ENCODE data around the gene GRM1.

The GRM1 gene

GRCh38 chr6:146337376-146337775 lies 308.5 kb downstream of the GRM1 start:
- no peak for DNase-seq

- DNase-seq: no peak
Measured at GRCh38 chr6:146339716-146340115, 310.9 kb downstream of the GRM1 start.

- DNase-seq: no peak
Measured at GRCh38 chr6:146341493-146342230, 312.8 kb downstream of the GRM1 start.

GRCh38 chr6:146345598-146345997 lies 316.7 kb downstream of the GRM1 start:
- no peak for DNase-seq

GRCh38 chr6:146347090-146347489 lies 318.2 kb downstream of the GRM1 start:
- no peak for DNase-seq

GRCh38 chr6:146347690-146348089 lies 318.8 kb downstream of the GRM1 start:
- no peak for DNase-seq

- DNase-seq: no peak
Measured at GRCh38 chr6:146351018-146351417, 322.2 kb downstream of the GRM1 start.

- no peak for DNase-seq
Measured at GRCh38 chr6:146352163-146352562, 323.3 kb downstream of the GRM1 start.

GRCh38 chr6:146354451-146354850 lies 325.6 kb downstream of the GRM1 start:
- DNase-seq: no peak

GRCh38 chr6:146355521-146356100 lies 326.7 kb downstream of the GRM1 start:
- no peak for DNase-seq

- no peak for DNase-seq
Measured at GRCh38 chr6:146357578-146358430, 328.9 kb downstream of the GRM1 start.

GRCh38 chr6:146358431-146359046 lies 329.7 kb downstream of the GRM1 start:
- DNase-seq: no peak

GRCh38 chr6:146359131-146359530 lies 330.3 kb downstream of the GRM1 start:
- DNase-seq: no peak

- no peak for DNase-seq
Measured at GRCh38 chr6:146361128-146361924, 332.5 kb downstream of the GRM1 start.

GRCh38 chr6:146363838-146364607 lies 335.2 kb downstream of the GRM1 start:
- DNase-seq: no peak

- DNase-seq: no peak
Measured at GRCh38 chr6:146364816-146365594, 336.1 kb downstream of the GRM1 start.

GRCh38 chr6:146367061-146367460 lies 338.2 kb downstream of the GRM1 start:
- DNase-seq: no peak

GRCh38 chr6:146369866-146370265 lies 341.0 kb downstream of the GRM1 start:
- DNase-seq: no peak

- no peak for DNase-seq
Measured at GRCh38 chr6:146381486-146381885, 352.6 kb downstream of the GRM1 start.

GRCh38 chr6:146388736-146389364 lies 360.0 kb downstream of the GRM1 start:
- no peak for DNase-seq

All from 8988T (cell line).